Mesenteric fat pad (tissue), 1 donor: Measurements from ENCODE around the gene JUP. TPM values are rescaled to one million over a fixed set of nuclear protein-coding genes. Genes with fewer than 3 reads are reported as not detected.
A peak's percentile ranks its signal among the peaks of the same experiment; 100 is the strongest.

ENCODE experiments used
- DNase-seq: peaks from one replicate; pipeline ENCODE4 v3.0.0-alpha.2; 2020; ENCODE audit warnings: low spot score
- total RNA-seq: library from RNA; stranded (reverse); fragmentation: NEBNext Ultra II Directional; extraction: Animal tissue kit (Norgen Biotek cat#: 25700); gene quantifications from one replicate; pipeline ENCODE4 v1.2.1, GENCODE V29; 2021
- donor health status: DM: yes; HTN: yes; CAD: no.

JUP gene
- total RNA-seq, 1 donor from 2014 or later = 16.2 TPM

- no peak for DNase-seq
These were observed 25.6 kb downstream of the JUP start for GRCh38 chr17:41760878-41761277.

- DNase-seq = no peak
These were observed 27.9 kb downstream of the JUP start for GRCh38 chr17:41758601-41759000.

- DNase-seq = no peak
These were observed 32.4 kb downstream of the JUP start for GRCh38 chr17:41754066-41754465.

- no peak for DNase-seq
These were observed 35.2 kb downstream of the JUP start for GRCh38 chr17:41751288-41751687.

- DNase-seq = no peak
These were observed 35.6 kb downstream of the JUP start for GRCh38 chr17:41750862-41751261.

- no peak for DNase-seq
These were observed 38.2 kb downstream of the JUP start for GRCh38 chr17:41748275-41748674.

GRCh38 chr17:41741709-41742108, 44.8 kb downstream of the JUP start:
- DNase-seq = no peak

- no peak for DNase-seq
These were observed 46.0 kb downstream of the JUP start for GRCh38 chr17:41740506-41740905.

- no peak for DNase-seq
These were observed 46.7 kb downstream of the JUP start for GRCh38 chr17:41739661-41740352.

GRCh38 chr17:41738801-41739112, 47.8 kb downstream of the JUP start:
- no peak for DNase-seq

- peak; percentile 93 for DNase-seq
These were observed 48.3 kb downstream of the JUP start for GRCh38 chr17:41738077-41738800.

GRCh38 chr17:41737680-41738023, 48.9 kb downstream of the JUP start:
- DNase-seq = no peak

GRCh38 chr17:41736983-41737679, 49.4 kb downstream of the JUP start:
- DNase-seq = no peak

GRCh38 chr17:41735744-41736143, 50.8 kb downstream of the JUP start:
- no peak for DNase-seq

GRCh38 chr17:41734949-41735313, 51.6 kb downstream of the JUP start:
- no peak for DNase-seq

GRCh38 chr17:41734139-41734948, 52.2 kb downstream of the JUP start, which contains the start of gene HAP1:
TSS of gene HAP1 (minus strand) at chr17:41734643. CDS start at chr17:41734634, 9 bp downstream.
- DNase-seq = no peak

GRCh38 chr17:41733348-41734138, 53.0 kb downstream of the JUP start:
- DNase-seq = no peak

- DNase-seq = no peak
These were observed 54.7 kb downstream of the JUP start for GRCh38 chr17:41731836-41732235.

- no peak for DNase-seq
These were observed 56.0 kb downstream of the JUP start for GRCh38 chr17:41730479-41730878.

GRCh38 chr17:41728056-41728455, 58.5 kb downstream of the JUP start:
- DNase-seq = no peak

- no peak for DNase-seq
These were observed 61.4 kb downstream of the JUP start for GRCh38 chr17:41725134-41725533.
